K562 (cell line): ENCODE measurements around the gene RCSD1. TPM values are rescaled to one million over a fixed set of nuclear protein-coding genes. Genes with fewer than 3 reads are reported as not detected.

Experiments used
- ATAC-seq: fragments of 200-7000 bp; cut with Tn5 transposase; 3 replicates; pipeline ENCODE4 v1.9.1; 2020; ENCODE audit warnings: moderate library complexity
- BruUV-seq: library from RNA; stranded (reverse); fragments of 400-500 nt; replicated peaks from 2 replicates; lab custom pipeline; 2021; lab: Mats Ljungman, UMichigan
- CTCF ChIA-PET: fragments of 300-600 bp; formaldehyde crosslinking; extraction: SDS; loops from one replicate; lab custom pipeline; 2021; ENCODE audit warnings: low intra/inter-chr PET ratio; lab: Yijun Ruan, JAX
- POLR2A ChIA-PET: fragments of 300-600, 350-650 bp; sonication (Branson Sonifier 250); formaldehyde crosslinking; extraction: SDS; loops from one replicate; lab custom pipeline; 2021; ENCODE audit warnings: antibody characterized with exemption, inconsistent platforms; lab: Yijun Ruan, JAX
- DNase-seq, 4 experiments: peaks; one replicate each; pipeline versions ENCODE4 v3.0.0 to v3.0.0-alpha.2; 2011 to 2018; ENCODE audit warnings: low spot score in 3 of 4, mixed read lengths in 3 of 4; ENCODE audit errors: extremely low read depth in 1 of 4
- FAIRE-seq: peaks from 2 replicates; lab custom pipeline; 2011; peaks lifted over from hg19 to GRCh38; lab: Jason Lieb, UNC
- H2AFZ ChIP-seq: 2 replicates; pipeline ENCODE4 v1.6.0; 2011; ENCODE audit warnings: low read depth, low read length, control low read depth, inconsistent platforms
- H3K27ac ChIP-seq: fragments of 200-600 bp; 3 replicates; pipeline ENCODE4 v1.8.0; 2011; ENCODE audit warnings: low read depth, mild to moderate bottlenecking, control low read depth, inconsistent platforms, low read length, moderate library complexity, mixed read lengths; ENCODE audit errors: extremely low read depth
- H3K27me3 ChIP-seq, 2 experiments: fragments of 300-600 bp in 1 of 2; 2 replicates in 1 of 2; 3 replicates in 1 of 2; pipeline versions ENCODE4 v1.6.0 to v1.8.0; 2011; ENCODE audit warnings: inconsistent platforms in 2 of 2, low read length in 2 of 2, mild to moderate bottlenecking in 1 of 2, mixed read lengths in 1 of 2, moderate library complexity in 1 of 2; ENCODE audit not compliant: control insufficient read depth in 2 of 2, insufficient read depth in 2 of 2
- H3K36me3 ChIP-seq: fragments of 300-600 bp; 3 replicates; pipeline ENCODE4 v1.8.0; 2011; ENCODE audit warnings: mild to moderate bottlenecking, low read length, inconsistent platforms; ENCODE audit not compliant: control insufficient read depth, insufficient read depth
- H3K4me1 ChIP-seq, 2 experiments: fragments of 200-600 bp in 1 of 2; replicated peaks in 1 of 2; 2 replicates in 1 of 2; 3 replicates in 1 of 2; pipeline versions ENCODE4 v1.5.1 to v1.8.0; 2011; ENCODE audit warnings: inconsistent platforms in 2 of 2, low read length in 2 of 2, mild to moderate bottlenecking in 1 of 2, mixed read lengths in 1 of 2, moderate library complexity in 1 of 2; ENCODE audit not compliant: control insufficient read depth in 2 of 2, insufficient read depth in 2 of 2
- H3K4me2 ChIP-seq: 2 replicates; pipeline ENCODE4 v1.6.1; 2011; ENCODE audit warnings: low read length, control low read depth, inconsistent platforms, mixed read lengths; ENCODE audit not compliant: insufficient read depth
- H3K4me3 ChIP-seq: fragments of 200-600 bp; sonication (generic), shearing (Covaris generic); 2 replicates; pipeline ENCODE4 v1.5.1; 2016; ENCODE audit warnings: control low read depth, inconsistent platforms
- H3K79me2 ChIP-seq: fragments of 200-600 bp; 3 replicates; pipeline ENCODE4 v1.8.0; 2011; ENCODE audit warnings: low read length, inconsistent platforms; ENCODE audit not compliant: control insufficient read depth, insufficient read depth
- H3K9ac ChIP-seq, 2 experiments: 2 replicates each; pipeline versions ENCODE4 v1.6.0 to v1.6.1; 2011; ENCODE audit warnings: low read depth in 2 of 2, low read length in 2 of 2, control low read depth in 1 of 2, inconsistent platforms in 1 of 2, mild to moderate bottlenecking in 1 of 2, mixed read lengths in 1 of 2; ENCODE audit not compliant: insufficient read depth in 1 of 2
- H3K9me1 ChIP-seq: one replicate; pipeline ENCODE4 v1.6.0; 2011; ENCODE audit warnings: inconsistent platforms, mild to moderate bottlenecking, low read length, moderate library complexity; ENCODE audit not compliant: control insufficient read depth, insufficient read depth
- H3K9me3 ChIP-seq: replicated peaks from 2 replicates; pipeline ENCODE4 v1.5.1; 2011; ENCODE audit warnings: low read depth, low read length, inconsistent platforms; ENCODE audit not compliant: control insufficient read depth, insufficient read depth
- H4K20me1 ChIP-seq: replicated peaks from 2 replicates; pipeline ENCODE4 v1.6.1; 2011; ENCODE audit warnings: low read length, inconsistent platforms, mixed read lengths; ENCODE audit not compliant: control insufficient read depth, insufficient read depth
- KDM1A ChIP-seq, 2 experiments: fragments of 450-650 bp; IDR thresholded peaks; 2 replicates each; pipeline ENCODE4 v1.6.1; 2016; ENCODE audit warnings: mild to moderate bottlenecking in 2 of 2
- KDM4B ChIP-seq, 2 experiments: fragments of 450-650 bp in 1 of 2; sonication (generic) in 1 of 2; IDR thresholded peaks; 2 replicates each; pipeline ENCODE4 v1.6.1; 2016 to 2017; ENCODE audit warnings: borderline replicate concordance in 2 of 2, antibody characterized with exemption in 1 of 2, low read depth in 1 of 2, mild to moderate bottlenecking in 1 of 2
- POLR2A ChIP-seq: fragments of 450-650 bp; conservative IDR thresholded peaks from 2 replicates; pipeline ENCODE4 v1.6.1; 2016
- RCOR1 ChIP-seq, 2 experiments: IDR thresholded peaks; 2 replicates each; pipeline ENCODE4 v1.6.1; 2012; ENCODE audit warnings: low read depth in 2 of 2, low read length in 2 of 2, borderline replicate concordance in 1 of 2, improper control_type of control experiment in 1 of 2
- ZBTB34 ChIP-seq: fragments of 250-450 bp; sonication (Bioruptor Pico); IDR thresholded peaks from 2 replicates; pipeline ENCODE4 v1.8.0; 2021; ENCODE audit warnings: mild to moderate bottlenecking, moderate library complexity
- ZNF583 ChIP-seq: fragments of 250-450 bp; sonication (Bioruptor Pico); IDR thresholded peaks from 2 replicates; pipeline ENCODE4 v1.4.0; 2020
- ZNF699 ChIP-seq: fragments of 250-450 bp; sonication (Bioruptor Pico); IDR thresholded peaks from 2 replicates; pipeline ENCODE4 v1.8.0; 2021; ENCODE audit warnings: mild to moderate bottlenecking, moderate library complexity; ENCODE audit not compliant: insufficient replicate concordance
- in situ Hi-C: fragments of 300-500 bp; cut with MboI; formaldehyde crosslinking; loops from 4 replicates; pipeline ENCODE4 v1.15.0; 2018; ENCODE audit warnings: inconsistent platforms, mixed read lengths
- intact Hi-C: fragments of 100-400 bp; cut with micrococcal nuclease; formaldehyde crosslinking; loops from 2 replicates; pipeline ENCODE4 v1.14.2; 2022
- polyA plus RNA-seq, 8 experiments: library from polyadenylated mRNA; depleted of rRNA in 4 of 8; stranded (reverse) in 5 of 8; unstranded in 3 of 8; fragments of >200 nt; fragmentation: Nextera tagmentation in 2 of 8; fragmentation: Illumina TruSeq in 1 of 8; extraction: Ambion mirVana in 2 of 8; extraction: Trizol in 1 of 8; gene quantifications; 2 replicates each; pipeline versions ENCODE4 v1.2.1 to v1.2.3, GENCODE V29; 2011 to 2014; ENCODE audit warnings: inconsistent platforms in 1 of 8, missing spikeins in 1 of 8
- total RNA-seq, 7 experiments: library from RNA; depleted of rRNA in 6 of 7; stranded (reverse); fragments of >200 nt in 6 of 7; fragmentation: Illumina TruSeq in 2 of 7; extraction: Trizol in 2 of 7; gene quantifications; 2 replicates each; pipeline versions ENCODE4 v1.2.1 to v1.2.3, GENCODE V29; 2011 to 2021; ENCODE audit warnings: low replicate concordance in 1 of 7
- TF ChIP-seq, protein P1 (sequence below): fragments of 450-650 bp; conservative IDR thresholded peaks from 2 replicates; pipeline ENCODE4 v1.6.1; 2016; ENCODE audit warnings: missing genetic modification characterization, low read depth, mild to moderate bottlenecking, control low read depth, missing compliant biosample characterization

RCSD1 gene
- total and polyA plus RNA-seq, 9 of the 15 experiments (the other 6 are each of a cell fraction or from before 2014, with no cell fraction given), result 7.8 to 69.8 (median 45.3) TPM

GRCh38 chr1:167752219-167752985 lies 122.4 kb downstream of the RCSD1 start:
- Histone ChIP-seq H3K9me3 (no peaks in the 10 kb centered on the region), H3K4me2 (no peak overlapping the region), H3K36me3 (no peaks in the 10 kb centered on the region), H3K27ac (no peak overlapping the region), H3K27me3 (no peaks in the 10 kb centered on the region), H4K20me1 (0 out of 2 replicates have a peak, but pooled peaks cover 3% of the 10 kb centered on the region), H3K79me2 (peaks cover 71% of the 10 kb centered on the region), H2AFZ (no peak overlapping the region), H3K4me1 (peaks cover 7 to 29% of the 10 kb centered on the region in 2 experiments), H3K9ac (no peak overlapping the region)
- CTCF ChIA-PET, result no interaction called here
- intact Hi-C loops, result no loop called here
- POLR2A ChIA-PET, result interaction anchor here (1.0 to 1.6 kb wide), 7 partner anchors 9 to 124 kb away, joined by 3 to 5 read pairs (median 4); no protein-coding TSS in a partner anchor
- ATAC-seq (no peak), FAIRE-seq (no peak)
- no TSS peak for BruUV-seq
- TF ChIP-seq ZBTB34 (CRISPR knock-in tag) (no peak), POLR2A (no peak), RCOR1 (IDR thresholded peaks at IDR 0.05; ENCODE audit: borderline replicate concordance in 1 of 2, low read depth in 2 of 2, low read length in 2 of 2) (0 out of 4 replicates have a peak, but pooled peaks of 1 of the 2 experiments have one; percentile 24), KDM1A (IDR thresholded peaks at IDR 0.05) (peak in 1 of 2 experiments; percentile 36; a peak in 2 of 4 replicates), KDM4B (IDR thresholded peaks at IDR 0.05; ENCODE audit: borderline replicate concordance in 2 of 2, low read depth in 1 of 2) (no peak), ZNF583 (CRISPR knock-in tag) (no peak), ZNF699 (CRISPR knock-in tag) (no peak)
- TF ChIP-seq, protein P1, sequence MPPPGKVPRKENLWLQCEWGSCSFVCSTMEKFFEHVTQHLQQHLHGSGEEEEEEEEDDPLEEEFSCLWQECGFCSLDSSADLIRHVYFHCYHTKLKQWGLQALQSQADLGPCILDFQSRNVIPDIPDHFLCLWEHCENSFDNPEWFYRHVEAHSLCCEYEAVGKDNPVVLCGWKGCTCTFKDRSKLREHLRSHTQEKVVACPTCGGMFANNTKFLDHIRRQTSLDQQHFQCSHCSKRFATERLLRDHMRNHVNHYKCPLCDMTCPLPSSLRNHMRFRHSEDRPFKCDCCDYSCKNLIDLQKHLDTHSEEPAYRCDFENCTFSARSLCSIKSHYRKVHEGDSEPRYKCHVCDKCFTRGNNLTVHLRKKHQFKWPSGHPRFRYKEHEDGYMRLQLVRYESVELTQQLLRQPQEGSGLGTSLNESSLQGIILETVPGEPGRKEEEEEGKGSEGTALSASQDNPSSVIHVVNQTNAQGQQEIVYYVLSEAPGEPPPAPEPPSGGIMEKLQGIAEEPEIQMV (tag), result no peak
- TF ChIP-seq, all 486 proteins: peak for 2
- Histone ChIP-seq H3K4me3 (no peak overlapping the region), H3K9me1 (no peaks in the 10 kb centered on the region)
- in situ Hi-C loops, result no loop called here
- no peak for DNase-seq
